ENCODE measurements around the gene GRIN2C. TPM values are rescaled to one million over a fixed set of nuclear protein-coding genes. Genes with fewer than 3 reads are reported as not detected.

GRIN2C gene
- total RNA-seq, 1 donor from 2014 or later = not detected

GRCh38 chr17:74858672-74859458, 820 bp downstream of the GRIN2C start:
- no peak for TF ChIP-seq CTCF (conservative IDR thresholded peaks at IDR 0.05; ENCODE audit: low read depth, low read length)
- H3K4me3 ChIP-seq (ENCODE audit: low read depth, low read length) = no peak overlapping the region
- DNase-seq (ENCODE audit: low read depth) = no peak

- no peak for DNase-seq (ENCODE audit: low read depth)
- no peak for TF ChIP-seq CTCF (conservative IDR thresholded peaks at IDR 0.05; ENCODE audit: low read depth, low read length)
- H3K4me3 ChIP-seq (ENCODE audit: low read depth, low read length) = no peak overlapping the region
These were observed 2.5 kb downstream of the GRIN2C start for GRCh38 chr17:74857191-74857590.

GRCh38 chr17:74856112-74856511, 3.6 kb downstream of the GRIN2C start:
- TF ChIP-seq CTCF (conservative IDR thresholded peaks at IDR 0.05; ENCODE audit: low read depth, low read length) = no peak
- DNase-seq (ENCODE audit: low read depth) = no peak
- no peak overlapping the region for H3K4me3 ChIP-seq (ENCODE audit: low read depth, low read length)

GRCh38 chr17:74855323-74855722, 4.4 kb downstream of the GRIN2C start:
- DNase-seq (ENCODE audit: low read depth) = no peak
- no peak for TF ChIP-seq CTCF (conservative IDR thresholded peaks at IDR 0.05; ENCODE audit: low read depth, low read length)
- H3K4me3 ChIP-seq (ENCODE audit: low read depth, low read length) = no peak overlapping the region

GRCh38 chr17:74854792-74855191, 4.9 kb downstream of the GRIN2C start:
- DNase-seq (ENCODE audit: low read depth) = no peak
- no peak for TF ChIP-seq CTCF (conservative IDR thresholded peaks at IDR 0.05; ENCODE audit: low read depth, low read length)
- no peak overlapping the region for H3K4me3 ChIP-seq (ENCODE audit: low read depth, low read length)

GRCh38 chr17:74853669-74854068, 6.0 kb downstream of the GRIN2C start:
- no peak overlapping the region for H3K4me3 ChIP-seq (ENCODE audit: low read depth, low read length)
- TF ChIP-seq CTCF (conservative IDR thresholded peaks at IDR 0.05; ENCODE audit: low read depth, low read length) = no peak
- no peak for DNase-seq (ENCODE audit: low read depth)

- DNase-seq (ENCODE audit: low read depth) = no peak
- no peak for TF ChIP-seq CTCF (conservative IDR thresholded peaks at IDR 0.05; ENCODE audit: low read depth, low read length)
- no peak overlapping the region for H3K4me3 ChIP-seq (ENCODE audit: low read depth, low read length)
These were observed 6.7 kb downstream of the GRIN2C start for GRCh38 chr17:74853048-74853397.
